ENCODE results near the gene XPNPEP1. TPM values are rescaled to one million over a fixed set of nuclear protein-coding genes. Genes with fewer than 3 reads are reported as not detected.

Gene XPNPEP1
- total and polyA plus RNA-seq, 2 of the 4 experiments (the other 2 are of a cell fraction): 164 to 311 TPM

DNA sequence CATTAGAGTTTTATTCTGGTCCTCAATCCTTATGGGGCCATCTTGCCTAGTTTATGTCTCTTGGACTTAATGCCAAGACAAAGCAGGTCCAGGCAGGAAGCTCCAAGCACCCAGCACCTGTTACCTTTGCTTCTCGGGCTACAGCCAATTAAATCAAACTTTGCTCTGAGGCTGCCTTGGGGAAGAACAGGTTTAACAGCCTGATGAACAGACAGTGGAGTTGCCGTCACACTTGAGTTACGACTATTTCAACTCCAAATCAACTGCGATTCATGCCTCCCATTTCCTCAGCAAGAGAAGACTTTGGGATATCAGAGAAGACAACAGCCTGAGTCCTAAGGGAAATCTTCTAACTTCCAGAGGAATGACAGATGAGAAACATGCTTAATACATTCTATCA is 62.2 kb downstream of the XPNPEP1 start:
- no peak overlapping the region for H4K5ac ChIP-seq (ENCODE audit: low read depth, low read length)
- no peak overlapping the region for H3K4me2 ChIP-seq (ENCODE audit: low read depth, low read length)
- no peak overlapping the region for H2BK120ac ChIP-seq (ENCODE audit: low read depth, low read length)
- in situ Hi-C loops (cut with MboI; ENCODE audit: low sequenced_read_pairs): no loop called here
- H2AFZ ChIP-seq (replicated peaks; ENCODE audit: low read length, poor library complexity): no peak overlapping the region
- H3K4me3 ChIP-seq (ENCODE audit: insufficient read depth, low read depth, low read length): no peak overlapping the region
- no peak overlapping the region for H2BK5ac ChIP-seq (ENCODE audit: low read depth, low read length, poor library complexity, severe bottlenecking)
- ChIA-PET POLR2A (ENCODE audit: unreplicated experiment) (no interaction called here), CTCF (interaction anchor here (0.6 kb wide), 1 partner anchor 10 kb away, joined by 3 read pairs; no protein-coding TSS in a partner anchor)
- no peak overlapping the region for H4K8ac ChIP-seq (ENCODE audit: low read depth in 2 of 2, low read length in 2 of 2)
- no CpG with 5 or more reads among the region's 4 CpGs for WGBS, 2 experiments (ENCODE audit: extremely low coverage in 2 of 2, insufficient read length in 1 of 2)
- H3K27ac ChIP-seq (ENCODE audit: insufficient read depth, low read length): no peak overlapping the region
- H3K27me3 ChIP-seq (ENCODE audit: control insufficient read depth, insufficient read depth, low read length): no peaks in the 10 kb centered on the region
- H3K4ac ChIP-seq (ENCODE audit: low read depth, low read length): no peak overlapping the region
- dilution Hi-C loops (cut with HindIII; ENCODE audit: low sequenced_read_pairs, unreplicated experiment): no loop called here
- intact Hi-C loops (cut with micrococcal nuclease): no loop called here
- no peak overlapping the region for H2AK9ac ChIP-seq (replicated peaks; ENCODE audit: low read depth, low read length, poor library complexity)
- no peak overlapping the region for H3K18ac ChIP-seq (ENCODE audit: low read depth, low read length)
- peaks cover 17% of the 10 kb centered on the region for H3K36me3 ChIP-seq (ENCODE audit: control insufficient read depth, insufficient read depth, low read length)
- H4K91ac ChIP-seq (ENCODE audit: insufficient read depth, low read depth, low read length): no peak overlapping the region
- no peak overlapping the region for H3K9ac ChIP-seq (ENCODE audit: low read depth, low read length)
- no peaks in the 10 kb centered on the region; the same call in 1 of the 2 replicates for H3K9me3 ChIP-seq (ENCODE audit: control insufficient read depth, insufficient read depth, low read length)
- no peak overlapping the region for H3K56ac ChIP-seq (ENCODE audit: extremely low read depth, insufficient read depth, low read length)
- ATAC-seq (ENCODE audit: low read depth): no peak
- H2BK20ac ChIP-seq (ENCODE audit: low read depth, low read length): no peak overlapping the region
- H2AK5ac ChIP-seq (ENCODE audit: low read depth, low read length): no peak overlapping the region
- no peak overlapping the region for H3K23ac ChIP-seq (ENCODE audit: low read depth, low read length)
- no TSS peak for BruUV-seq (replicated peaks)
- H2BK15ac ChIP-seq (ENCODE audit: low read depth, low read length): no peak overlapping the region
- no peak for DNase-seq
- H3K4me1 ChIP-seq (ENCODE audit: control insufficient read depth, insufficient read depth, low read length): peaks cover 3% of the 10 kb centered on the region
- no peaks in the 10 kb centered on the region for H3K79me1 ChIP-seq (ENCODE audit: low read depth in 1 of 2, low read length in 2 of 2)
- H3K14ac ChIP-seq (replicated peaks; ENCODE audit: low read depth, low read length): no peak overlapping the region
- TF ChIP-seq RCOR1 (IDR thresholded peaks at IDR 0.05; ENCODE audit: insufficient replicate concordance, low read length): no peak
- no peak for TF ChIP-seq CEBPB (IDR thresholded peaks at IDR 0.05; ENCODE audit: low read depth, low read length)
- no peak for TF ChIP-seq CHD1 (IDR thresholded peaks at IDR 0.05; ENCODE audit: low read depth, low read length)
- no peak for TF ChIP-seq BHLHE40 (IDR thresholded peaks at IDR 0.05; ENCODE audit: low read depth, low read length)
- no peak for TF ChIP-seq USF2 (IDR thresholded peaks at IDR 0.05; ENCODE audit: low read depth, low read length)
- no peak for TF ChIP-seq SMC3 (IDR thresholded peaks at IDR 0.05; ENCODE audit: low read depth, low read length)
- TF ChIP-seq RAD21 (IDR thresholded peaks at IDR 0.05; ENCODE audit: low read length): no peak
- TF ChIP-seq MAFK (IDR thresholded peaks at IDR 0.05; ENCODE audit: low read depth, low read length): no peak
- no peak for TF ChIP-seq POLR2A (IDR thresholded peaks at IDR 0.05; ENCODE audit: low read depth, low read length)
- TF ChIP-seq FOS (IDR thresholded peaks at IDR 0.05; ENCODE audit: low read depth, low read length): no peak
- no peak for TF ChIP-seq MXI1 (IDR thresholded peaks at IDR 0.05; ENCODE audit: borderline replicate concordance, low read depth, low read length)
- TF ChIP-seq CTCF (conservative IDR thresholded peaks at IDR 0.05; ENCODE audit: low read depth, low read length): no peak
- no peak for TF ChIP-seq RFX5 (IDR thresholded peaks at IDR 0.05; ENCODE audit: low read depth, low read length)
- no peak for TF ChIP-seq MAZ (IDR thresholded peaks at IDR 0.05; ENCODE audit: borderline replicate concordance, low read depth, low read length)
- TF ChIP-seq, protein P1, sequence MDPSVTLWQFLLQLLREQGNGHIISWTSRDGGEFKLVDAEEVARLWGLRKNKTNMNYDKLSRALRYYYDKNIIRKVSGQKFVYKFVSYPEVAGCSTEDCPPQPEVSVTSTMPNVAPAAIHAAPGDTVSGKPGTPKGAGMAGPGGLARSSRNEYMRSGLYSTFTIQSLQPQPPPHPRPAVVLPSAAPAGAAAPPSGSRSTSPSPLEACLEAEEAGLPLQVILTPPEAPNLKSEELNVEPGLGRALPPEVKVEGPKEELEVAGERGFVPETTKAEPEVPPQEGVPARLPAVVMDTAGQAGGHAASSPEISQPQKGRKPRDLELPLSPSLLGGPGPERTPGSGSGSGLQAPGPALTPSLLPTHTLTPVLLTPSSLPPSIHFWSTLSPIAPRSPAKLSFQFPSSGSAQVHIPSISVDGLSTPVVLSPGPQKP (IDR thresholded peaks at IDR 0.05; ENCODE audit: borderline replicate concordance, low read depth, low read length): no peak
- TF ChIP-seq NFE2L2 (IDR thresholded peaks at IDR 0.05; ENCODE audit: low read depth, low read length): no peak
- H4K20me1 ChIP-seq (ENCODE audit: insufficient read depth, low read length): no peaks in the 10 kb centered on the region
- peaks cover 4% of the 10 kb centered on the region; the same call in 1 of the 2 replicates for H3K9me1 ChIP-seq (ENCODE audit: insufficient read depth, low read length)

All from IMR-90 (cell line).